GM12892 (cell line): Measurements from ENCODE around the gene METTL24.

ENCODE experiments used
- POLR2A ChIP-seq: IDR thresholded peaks from 2 replicates; pipeline ENCODE4 v1.6.1; 2011; ENCODE audit warnings: low read depth, low read length, control low read depth
- POLR2AphosphoS5 ChIP-seq: IDR thresholded peaks from 2 replicates; pipeline ENCODE4 v1.6.1; 2011; ENCODE audit warnings: low read depth, low read length, control low read depth

DNA sequence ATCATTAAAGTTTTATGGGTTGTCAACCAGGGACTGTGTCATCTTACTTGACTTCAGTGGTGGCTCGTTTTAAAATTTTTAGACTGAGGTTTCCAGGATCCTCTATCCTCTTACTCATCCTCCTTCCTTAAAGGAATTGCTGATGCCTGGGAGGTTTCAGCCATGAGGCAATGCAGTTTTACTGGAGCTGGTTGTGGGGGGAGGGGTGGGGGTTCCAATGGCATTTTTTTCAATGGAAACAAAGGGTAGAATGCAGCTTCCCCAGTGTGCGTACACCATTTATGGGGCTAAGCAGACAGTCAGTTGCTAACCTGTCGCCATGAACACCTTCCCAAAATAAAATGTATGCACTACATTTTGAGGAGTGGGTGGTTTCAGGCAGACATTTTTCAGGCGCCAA is 88.0 kb downstream of the METTL24 start:
- TF ChIP-seq POLR2A (no peak), POLR2AphosphoS5 (no peak)
